Stimulated activated CD8-positive, alpha-beta memory T cell treated with anti-CD3 and anti-CD28 coated beads, Interleukin-7, amount 100 ng/mL, for 48 hours (primary cell): Measurements from ENCODE around the gene METAP1.
"Not testable (repeated sequence)": the region's sequence is repeated elsewhere in the genome, so short reads cannot be mapped to it uniquely, and the experiment has no call there.

Experiments
- DNase-seq, 2 donors: peaks; one replicate each; pipeline ENCODE4 v3.0.0-alpha.2; 2020; ENCODE audit warnings: low read depth in 1 of 2; ENCODE audit errors: extremely low read depth in 1 of 2

The METAP1 gene

GRCh38 chr4:99054428-99054994 is 59.0 kb downstream of the METAP1 start:
- DNase-seq, result no peak

GRCh38 chr4:99058228-99058627 is 62.7 kb downstream of the METAP1 start:
- DNase-seq, result no peak

- no peak for DNase-seq
Measured at GRCh38 chr4:99059550-99059949, 64.0 kb downstream of the METAP1 start.

- DNase-seq, result no peak
Measured at GRCh38 chr4:99061048-99061700, 65.7 kb downstream of the METAP1 start.

GRCh38 chr4:99062120-99062519 is 66.6 kb downstream of the METAP1 start:
- no peak for DNase-seq

GRCh38 chr4:99065521-99065920 is 70.0 kb downstream of the METAP1 start:
- not testable (repeated sequence) for DNase-seq

GRCh38 chr4:99067617-99068016 is 72.1 kb downstream of the METAP1 start:
- DNase-seq, result no peak

- DNase-seq, result no peak
Measured at GRCh38 chr4:99071159-99071558, 75.6 kb downstream of the METAP1 start.

- DNase-seq, result no peak
Measured at GRCh38 chr4:99074816-99075215, 79.3 kb downstream of the METAP1 start.

- no peak for DNase-seq
Measured at GRCh38 chr4:99076292-99076976, 80.9 kb downstream of the METAP1 start.

GRCh38 chr4:99077177-99077576 is 81.7 kb downstream of the METAP1 start:
- DNase-seq, result no peak

DNA sequence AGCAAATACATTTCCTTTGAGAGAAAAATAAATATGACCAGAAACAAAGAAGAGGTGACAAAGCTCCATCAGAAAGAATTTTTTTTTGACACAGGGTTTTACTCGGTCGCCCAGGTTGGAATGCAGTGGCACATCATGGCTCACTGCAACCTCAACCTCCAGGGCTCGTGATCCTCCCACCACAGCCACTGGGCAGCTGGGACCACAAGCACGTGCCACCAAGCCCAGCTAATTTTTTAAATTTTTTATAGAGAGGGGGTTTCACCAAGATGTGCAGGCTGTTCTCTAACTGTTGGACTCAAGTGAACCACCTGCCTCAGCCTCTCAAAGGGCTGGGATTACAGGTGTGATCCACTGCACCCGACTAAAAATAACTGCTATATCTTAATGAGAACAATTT is 82.8 kb downstream of the METAP1 start:
- no peak for DNase-seq

- DNase-seq, result no peak
Measured at GRCh38 chr4:99078931-99079624, 83.6 kb downstream of the METAP1 start.

GRCh38 chr4:99079625-99080295 is 84.2 kb downstream of the METAP1 start:
- DNase-seq, result no peak

GRCh38 chr4:99080869-99081268 is 85.3 kb downstream of the METAP1 start:
- not testable (repeated sequence) for DNase-seq

DNA sequence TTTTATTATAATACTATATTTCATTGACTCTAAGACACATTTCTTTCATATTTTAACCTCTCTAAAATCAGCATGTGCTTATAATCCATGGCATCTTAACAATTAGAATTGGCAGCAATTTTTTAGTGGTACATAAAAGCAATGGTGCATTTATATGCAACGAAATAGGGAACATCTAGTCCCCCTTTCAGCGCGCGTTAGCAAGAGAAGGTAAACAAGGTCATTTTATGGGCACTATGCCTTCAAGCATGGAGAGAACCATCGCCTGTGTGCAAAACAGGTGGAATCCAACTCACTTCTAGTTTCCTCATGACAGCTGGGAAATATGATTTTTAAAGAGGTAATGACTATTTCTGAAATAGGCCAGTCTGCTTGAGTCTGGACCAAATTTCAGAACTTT is 86.7 kb downstream of the METAP1 start:
- DNase-seq, result no peak

DNA sequence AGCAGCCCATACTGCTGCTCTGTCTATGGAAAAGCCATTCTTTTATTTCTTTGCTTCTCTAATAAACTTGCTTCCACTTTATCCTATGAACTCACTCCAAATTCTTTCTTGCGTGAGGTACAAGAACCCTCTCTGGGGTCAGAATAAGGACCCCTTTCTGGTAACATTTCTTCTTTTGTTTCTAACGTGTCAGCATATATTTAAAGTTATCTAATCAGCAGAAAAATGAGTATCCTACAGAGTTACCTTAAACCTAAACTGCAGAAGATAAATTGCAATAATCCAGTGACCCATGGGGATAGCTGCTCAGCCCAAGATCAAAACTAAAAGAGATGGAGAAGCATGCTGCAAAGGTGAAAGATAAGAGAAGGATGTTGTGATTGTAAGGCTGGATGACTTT is 89.1 kb downstream of the METAP1 start:
- no peak for DNase-seq

GRCh38 chr4:99088023-99088449 is 92.5 kb downstream of the METAP1 start:
- DNase-seq, result no peak

- peak; percentile 74 to 80 for DNase-seq
Measured at GRCh38 chr4:99088481-99089365, 93.2 kb downstream of the METAP1 start, which contains the start of gene ADH5. Gene ADH5, minus strand, starts transcription at chr4:99088788. Its CDS starts 88 bp downstream, at chr4:99088700.
